ENCODE results near the gene CLEC4F. TPM values are rescaled to one million over a fixed set of nuclear protein-coding genes. Genes with fewer than 3 reads are reported as not detected.

The CLEC4F gene
- total and polyA plus RNA-seq, 2 of the 13 experiments (the other 11 are each of a cell fraction or from before 2014, with no cell fraction given), result 0.12 to 0.13 TPM

DNA sequence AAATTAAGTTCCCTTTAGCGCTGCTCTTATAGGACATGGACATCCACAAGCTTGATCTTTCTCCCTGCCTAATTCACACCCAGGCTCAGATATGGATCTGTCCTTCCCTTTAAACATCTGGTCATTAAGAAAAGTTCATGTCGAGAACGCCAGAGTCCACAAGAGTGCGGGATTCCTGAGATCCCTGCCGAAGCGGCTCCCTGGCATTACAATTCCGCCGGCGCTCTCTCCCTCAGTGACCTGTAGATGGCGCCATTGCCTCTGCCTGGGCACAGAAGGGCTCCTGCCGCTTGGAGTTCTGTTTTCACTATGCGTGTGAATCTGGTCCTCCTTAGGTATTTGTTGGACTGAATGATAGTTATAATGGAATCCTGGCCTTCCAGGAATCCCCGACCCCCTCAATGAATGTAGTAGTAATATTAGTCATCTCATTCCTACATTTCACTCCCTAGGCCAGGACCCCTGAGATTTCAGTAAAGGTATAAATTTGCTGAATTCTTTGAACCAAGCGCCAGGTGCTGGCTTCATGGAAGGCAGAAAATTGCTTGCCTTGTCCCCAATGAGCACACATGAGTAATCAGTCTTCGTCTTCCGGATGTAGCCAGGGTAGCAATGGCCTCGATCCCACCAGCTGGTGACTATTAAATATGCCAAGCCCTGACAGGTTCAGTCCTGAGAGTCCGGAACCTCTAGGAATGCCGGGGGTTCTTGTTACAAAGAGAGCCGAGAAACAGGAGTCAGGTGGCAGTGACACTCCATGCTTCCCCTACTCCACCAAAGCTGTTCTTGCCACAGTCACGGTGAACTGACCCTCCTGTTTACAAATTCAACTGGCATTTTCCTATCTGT, 41.6 kb upstream of the CLEC4F start (continued):
- TF ChIP-seq CCDC6 (CRISPR knock-in tag; IDR thresholded peaks at IDR 0.05), result no peak
- TF ChIP-seq KDM5B (CRISPR knock-in tag; IDR thresholded peaks at IDR 0.05; ENCODE audit: borderline replicate concordance), result no peak
- TF ChIP-seq ELF1 (CRISPR knock-in tag; IDR thresholded peaks at IDR 0.05), result no peak
- peak; percentile 62 for TF ChIP-seq TBX2 (CRISPR knock-in tag; IDR thresholded peaks at IDR 0.05; ENCODE audit: borderline replicate concordance)
- TF ChIP-seq REPIN1 (CRISPR knock-in tag; IDR thresholded peaks at IDR 0.05; ENCODE audit: borderline replicate concordance, low read depth), result peak; percentile 31; the same call in 1 of the 2 replicates
- no peak for TF ChIP-seq ZNF530 (CRISPR knock-in tag; IDR thresholded peaks at IDR 0.05; ENCODE audit: low read depth)
- TF ChIP-seq ATAD3A (CRISPR knock-in tag; IDR thresholded peaks at IDR 0.05), result no peak
- TF ChIP-seq GPN1 (CRISPR knock-in tag; IDR thresholded peaks at IDR 0.05; ENCODE audit: borderline replicate concordance), result no peak
- TF ChIP-seq, protein P1, sequence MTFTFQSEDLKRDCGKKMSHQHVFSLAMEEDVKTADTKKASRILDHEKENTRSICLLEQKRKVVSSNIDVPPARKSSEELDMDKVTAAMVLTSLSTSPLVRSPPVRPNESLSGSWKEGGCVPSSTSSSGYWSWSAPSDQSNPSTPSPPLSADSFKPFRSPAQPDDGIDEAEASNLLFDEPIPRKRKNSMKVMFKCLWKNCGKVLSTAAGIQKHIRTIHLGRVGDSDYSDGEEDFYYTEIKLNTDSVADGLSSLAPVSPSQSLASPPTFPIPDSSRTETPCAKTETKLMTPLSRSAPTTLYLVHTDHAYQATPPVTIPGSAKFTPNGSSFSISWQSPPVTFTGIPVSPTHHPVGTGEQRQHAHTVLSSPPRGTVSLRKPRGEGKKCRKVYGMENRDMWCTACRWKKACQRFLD (CRISPR knock-in tag; IDR thresholded peaks at IDR 0.05; ENCODE audit: borderline replicate concordance), result no peak
- 0 out of 2 replicates have a peak, but pooled peaks have one; percentile 36 for TF ChIP-seq HNRNPL (IDR thresholded peaks at IDR 0.05; ENCODE audit: low read depth, low read length)
- no peak for TF ChIP-seq SMARCE1 (IDR thresholded peaks at IDR 0.05; ENCODE audit: borderline replicate concordance)
- TF ChIP-seq, protein P2, sequence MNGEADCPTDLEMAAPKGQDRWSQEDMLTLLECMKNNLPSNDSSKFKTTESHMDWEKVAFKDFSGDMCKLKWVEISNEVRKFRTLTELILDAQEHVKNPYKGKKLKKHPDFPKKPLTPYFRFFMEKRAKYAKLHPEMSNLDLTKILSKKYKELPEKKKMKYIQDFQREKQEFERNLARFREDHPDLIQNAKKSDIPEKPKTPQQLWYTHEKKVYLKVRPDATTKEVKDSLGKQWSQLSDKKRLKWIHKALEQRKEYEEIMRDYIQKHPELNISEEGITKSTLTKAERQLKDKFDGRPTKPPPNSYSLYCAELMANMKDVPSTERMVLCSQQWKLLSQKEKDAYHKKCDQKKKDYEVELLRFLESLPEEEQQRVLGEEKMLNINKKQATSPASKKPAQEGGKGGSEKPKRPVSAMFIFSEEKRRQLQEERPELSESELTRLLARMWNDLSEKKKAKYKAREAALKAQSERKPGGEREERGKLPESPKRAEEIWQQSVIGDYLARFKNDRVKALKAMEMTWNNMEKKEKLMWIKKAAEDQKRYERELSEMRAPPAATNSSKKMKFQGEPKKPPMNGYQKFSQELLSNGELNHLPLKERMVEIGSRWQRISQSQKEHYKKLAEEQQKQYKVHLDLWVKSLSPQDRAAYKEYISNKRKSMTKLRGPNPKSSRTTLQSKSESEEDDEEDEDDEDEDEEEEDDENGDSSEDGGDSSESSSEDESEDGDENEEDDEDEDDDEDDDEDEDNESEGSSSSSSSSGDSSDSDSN (CRISPR knock-in tag; IDR thresholded peaks at IDR 0.05), result no peak
- peak; percentile 40; the same call in 1 of the 2 replicates for TF ChIP-seq ELF3 (CRISPR knock-in tag; IDR thresholded peaks at IDR 0.05)
- TF ChIP-seq, protein P3, sequence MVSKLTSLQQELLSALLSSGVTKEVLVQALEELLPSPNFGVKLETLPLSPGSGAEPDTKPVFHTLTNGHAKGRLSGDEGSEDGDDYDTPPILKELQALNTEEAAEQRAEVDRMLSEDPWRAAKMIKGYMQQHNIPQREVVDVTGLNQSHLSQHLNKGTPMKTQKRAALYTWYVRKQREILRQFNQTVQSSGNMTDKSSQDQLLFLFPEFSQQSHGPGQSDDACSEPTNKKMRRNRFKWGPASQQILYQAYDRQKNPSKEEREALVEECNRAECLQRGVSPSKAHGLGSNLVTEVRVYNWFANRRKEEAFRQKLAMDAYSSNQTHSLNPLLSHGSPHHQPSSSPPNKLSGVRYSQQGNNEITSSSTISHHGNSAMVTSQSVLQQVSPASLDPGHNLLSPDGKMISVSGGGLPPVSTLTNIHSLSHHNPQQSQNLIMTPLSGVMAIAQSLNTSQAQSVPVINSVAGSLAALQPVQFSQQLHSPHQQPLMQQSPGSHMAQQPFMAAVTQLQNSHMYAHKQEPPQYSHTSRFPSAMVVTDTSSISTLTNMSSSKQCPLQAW (CRISPR knock-in tag; IDR thresholded peaks at IDR 0.05), result peak; percentile 56; the same call in 1 of the 2 replicates
- TF ChIP-seq HMG20B (CRISPR knock-in tag; conservative IDR thresholded peaks at IDR 0.05), result no peak
- TF ChIP-seq U2AF1 (optimal IDR thresholded peaks at IDR 0.05; ENCODE audit: low read depth, low read length), result no peak
- TF ChIP-seq, protein P4, sequence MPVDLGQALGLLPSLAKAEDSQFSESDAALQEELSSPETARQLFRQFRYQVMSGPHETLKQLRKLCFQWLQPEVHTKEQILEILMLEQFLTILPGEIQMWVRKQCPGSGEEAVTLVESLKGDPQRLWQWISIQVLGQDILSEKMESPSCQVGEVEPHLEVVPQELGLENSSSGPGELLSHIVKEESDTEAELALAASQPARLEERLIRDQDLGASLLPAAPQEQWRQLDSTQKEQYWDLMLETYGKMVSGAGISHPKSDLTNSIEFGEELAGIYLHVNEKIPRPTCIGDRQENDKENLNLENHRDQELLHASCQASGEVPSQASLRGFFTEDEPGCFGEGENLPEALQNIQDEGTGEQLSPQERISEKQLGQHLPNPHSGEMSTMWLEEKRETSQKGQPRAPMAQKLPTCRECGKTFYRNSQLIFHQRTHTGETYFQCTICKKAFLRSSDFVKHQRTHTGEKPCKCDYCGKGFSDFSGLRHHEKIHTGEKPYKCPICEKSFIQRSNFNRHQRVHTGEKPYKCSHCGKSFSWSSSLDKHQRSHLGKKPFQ (CRISPR knock-in tag; IDR thresholded peaks at IDR 0.05; ENCODE audit: insufficient replicate concordance), result no peak

Data from HepG2 (cell line).